PC-3 (cell line): ENCODE results near the gene AGRP.

Experiments
- CTCF ChIP-seq: fragments of 300-600 bp; sonication (generic); conservative IDR thresholded peaks from 2 replicates; pipeline ENCODE4 v1.5.1; 2017; ENCODE audit warnings: antibody characterized with exemption, low read depth, mild to moderate bottlenecking, low read length
- EZH2 ChIP-seq: fragments of 300-600 bp; sonication (generic); IDR thresholded peaks from one replicate; pipeline ENCODE4 v1.6.1; 2017; ENCODE audit warnings: antibody characterized with exemption, mild to moderate bottlenecking, low read length; ENCODE audit not compliant: unreplicated experiment
- EZH2phosphoT487 ChIP-seq: fragments of 300-600 bp; sonication (generic); IDR thresholded peaks from 2 replicates; pipeline ENCODE4 v1.6.1; 2018; ENCODE audit warnings: mild to moderate bottlenecking, antibody characterized with exemption, low read length, borderline replicate concordance

GRCh38 chr16:67477960-67478554 is 5.3 kb downstream of the AGRP start:
- TF ChIP-seq CTCF (no peak), EZH2 (no peak), EZH2phosphoT487 (no peak)
